Transverse colon (tissue), 4 donors: ENCODE results near the gene ITGA7. TPM values are rescaled to one million over a fixed set of nuclear protein-coding genes. Genes with fewer than 3 reads are reported as not detected.

ENCODE experiments used
- DNase-seq: peaks from one replicate; pipeline ENCODE4 v3.0.0-alpha.2; 2019
- H3K27ac ChIP-seq, 4 donors: fragments of 200-600 bp; sonication (generic); 2 replicates each; pipeline ENCODE4 v1.5.1; 2016 to 2018; ENCODE audit warnings: inconsistent platforms in 4 of 4
- H3K27me3 ChIP-seq: fragments of 200-600 bp; sonication (generic); 2 replicates; pipeline ENCODE4 v1.5.1; 2017; ENCODE audit warnings: inconsistent platforms
- H3K36me3 ChIP-seq, 4 donors: fragments of 200-600 bp; sonication (generic); 2 replicates each; pipeline ENCODE4 v1.5.1; 2017 to 2019; ENCODE audit warnings: inconsistent platforms in 4 of 4
- H3K4me1 ChIP-seq, 4 donors: fragments of 200-600 bp; sonication (generic); 2 replicates each; pipeline ENCODE4 v1.5.1; 2017 to 2020; ENCODE audit warnings: inconsistent platforms in 4 of 4
- H3K4me3 ChIP-seq, 4 donors: fragments of 200-600 bp; sonication (generic); 1 replicate in 1 of 4; 2 replicates in 3 of 4; pipeline versions ENCODE4 v1.5.1 to v1.6.1; 2017 to 2019; ENCODE audit warnings: inconsistent platforms in 4 of 4
- H3K9me3 ChIP-seq, 2 donors: fragments of 200-600 bp; sonication (generic); 2 replicates each; pipeline ENCODE4 v1.5.1; 2017 to 2019; ENCODE audit warnings: inconsistent platforms in 2 of 2
- EP300 ChIP-seq: sonication (generic); formaldehyde crosslinking; IDR thresholded peaks from one replicate; pipeline ENCODE4 v1.6.1; 2017; ENCODE audit warnings: antibody characterized with exemption, low read depth
- POLR2A ChIP-seq: fragments of 450-650 bp; IDR thresholded peaks from one replicate; pipeline ENCODE4 v1.6.1; 2016; ENCODE audit warnings: antibody characterized with exemption, mild to moderate bottlenecking, moderate library complexity
- POLR2AphosphoS5 ChIP-seq, 3 donors: sonication (generic); formaldehyde crosslinking; IDR thresholded peaks; one replicate each; pipeline ENCODE4 v1.6.1; 2016; ENCODE audit warnings: antibody characterized with exemption in 3 of 3
- WGBS, 2 donors: methylation state at CpG; one replicate each; pipeline ENCODE4 v1.1.5; 2018; ENCODE audit warnings: low coverage in 1 of 2; 5-methylcytosine and 5-hydroxymethylcytosine counted together
- in situ Hi-C, 4 donors: fragments of 200-750 bp; cut with MboI; loops; one replicate each; pipeline versions ENCODE4 v1.15.0 to v1.15.1; 2017; ENCODE audit warnings: low sequenced_read_pairs in 3 of 4, low pct_ligation_motif_present in 1 of 4, low pct_unique_long_range_greater_than_20kb in 1 of 4
- intact Hi-C: fragments of 100-400 bp; cut with DNase I; formaldehyde crosslinking; loops from one replicate; pipeline ENCODE4 v1.15.1; 2023; ENCODE audit warnings: low total_unique reads
- total RNA-seq, 4 donors: library from RNA; depleted of rRNA; stranded (reverse); fragments of >200 nt; gene quantifications; one replicate each; pipeline ENCODE4 v1.1.0, GENCODE V29; 2016
- TF ChIP-seq, protein P1 (sequence below), 5 experiments: fragments of 200-600 bp in 3 of 5; fragments of 450-650 bp in 2 of 5; sonication (generic) in 3 of 5; IDR thresholded peaks; 1 replicate in 2 of 5; 2 replicates in 3 of 5; pipeline ENCODE4 v1.5.1; 2016 to 2017; ENCODE audit warnings: antibody characterized with exemption in 5 of 5, inconsistent platforms in 3 of 5, mild to moderate bottlenecking in 2 of 5, moderate library complexity in 1 of 5

ITGA7 gene
- total RNA-seq, 4 donors from 2014 or later: 14.4 to 125 (median 23.6) TPM

DNA sequence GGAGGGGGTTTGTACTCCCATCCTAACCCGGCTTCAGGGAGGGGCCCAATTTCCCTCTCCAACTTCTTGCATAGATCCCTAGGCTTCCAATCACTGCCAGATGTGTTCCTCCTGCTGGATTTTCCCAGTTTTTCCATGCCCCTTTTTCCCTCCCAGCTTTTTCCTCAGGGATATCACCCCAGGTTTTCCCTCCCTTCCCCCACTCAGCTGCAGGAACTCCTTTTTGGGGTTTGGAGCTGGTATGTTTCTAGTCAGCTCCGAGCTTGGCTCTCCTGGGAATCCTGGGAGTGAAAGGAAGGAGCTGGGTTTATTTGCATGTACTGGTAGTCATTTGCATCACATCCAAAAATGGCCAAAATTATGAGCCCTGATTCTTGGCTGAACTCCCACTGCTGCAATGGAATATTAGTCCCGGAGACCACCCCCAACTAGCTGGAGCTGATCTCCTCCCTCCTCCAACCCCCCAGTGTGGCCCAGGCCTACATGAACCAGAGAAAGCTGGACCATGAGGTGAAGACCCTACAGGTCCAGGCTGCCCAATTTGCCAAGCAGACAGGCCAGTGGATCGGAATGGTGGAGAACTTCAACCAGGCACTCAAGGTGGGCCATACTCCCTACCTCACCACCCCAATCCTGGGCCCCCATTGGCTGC is 11.0 kb upstream of the ITGA7 start:
- Histone ChIP-seq H3K4me3 (peak overlapping the region in 1 of 4 donors; percentile 10), H3K27me3 (no peaks in the 10 kb centered on the region), H3K36me3 (no peaks in the 10 kb centered on the region), H3K4me1 (peaks cover 43 to 84% (median 68%) of the 10 kb centered on the region in 4 donors), H3K9me3 (no peaks in the 10 kb centered on the region), H3K27ac (peak overlapping the region; percentile 97 to 99 (median 99))
- DNase-seq: no peak
- WGBS, 2 donors: 64% methylated on average over 4 of the region's 4 CpGs; no CpG with 5 or more reads in 1 of the 2 donors
- intact Hi-C loops (no loop called here), in situ Hi-C loops (no loop called here)
- TF ChIP-seq POLR2A: no peak
- TF ChIP-seq, protein P1, sequence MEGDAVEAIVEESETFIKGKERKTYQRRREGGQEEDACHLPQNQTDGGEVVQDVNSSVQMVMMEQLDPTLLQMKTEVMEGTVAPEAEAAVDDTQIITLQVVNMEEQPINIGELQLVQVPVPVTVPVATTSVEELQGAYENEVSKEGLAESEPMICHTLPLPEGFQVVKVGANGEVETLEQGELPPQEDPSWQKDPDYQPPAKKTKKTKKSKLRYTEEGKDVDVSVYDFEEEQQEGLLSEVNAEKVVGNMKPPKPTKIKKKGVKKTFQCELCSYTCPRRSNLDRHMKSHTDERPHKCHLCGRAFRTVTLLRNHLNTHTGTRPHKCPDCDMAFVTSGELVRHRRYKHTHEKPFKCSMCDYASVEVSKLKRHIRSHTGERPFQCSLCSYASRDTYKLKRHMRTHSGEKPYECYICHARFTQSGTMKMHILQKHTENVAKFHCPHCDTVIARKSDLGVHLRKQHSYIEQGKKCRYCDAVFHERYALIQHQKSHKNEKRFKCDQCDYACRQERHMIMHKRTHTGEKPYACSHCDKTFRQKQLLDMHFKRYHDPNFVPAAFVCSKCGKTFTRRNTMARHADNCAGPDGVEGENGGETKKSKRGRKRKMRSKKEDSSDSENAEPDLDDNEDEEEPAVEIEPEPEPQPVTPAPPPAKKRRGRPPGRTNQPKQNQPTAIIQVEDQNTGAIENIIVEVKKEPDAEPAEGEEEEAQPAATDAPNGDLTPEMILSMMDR (IDR thresholded peaks at IDR 0.05): no peak
- no peak for TF ChIP-seq POLR2AphosphoS5 (IDR thresholded peaks at IDR 0.05)
- no peak for TF ChIP-seq EP300

DNA sequence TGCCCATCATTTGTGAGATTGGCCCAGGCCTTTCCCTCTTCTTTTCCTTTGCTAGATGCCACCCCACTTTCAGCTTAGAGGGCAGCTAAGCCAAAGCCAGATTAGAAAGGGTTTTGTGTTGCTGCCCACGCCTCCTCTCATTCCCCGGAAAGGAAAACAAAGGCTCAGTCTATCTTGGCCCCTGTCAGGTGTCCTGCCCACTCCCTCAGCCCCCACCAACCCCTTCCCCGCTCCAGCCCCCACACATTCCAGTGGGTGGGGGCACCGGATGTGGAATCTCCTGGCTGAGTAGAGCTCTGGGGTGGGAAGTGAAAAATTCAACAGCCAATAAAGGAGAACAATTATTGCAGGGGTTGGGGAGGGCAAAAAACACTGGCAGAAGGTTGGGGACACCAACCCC is 10.3 kb upstream of the ITGA7 start:
- in situ Hi-C loops: no loop called here

DNA sequence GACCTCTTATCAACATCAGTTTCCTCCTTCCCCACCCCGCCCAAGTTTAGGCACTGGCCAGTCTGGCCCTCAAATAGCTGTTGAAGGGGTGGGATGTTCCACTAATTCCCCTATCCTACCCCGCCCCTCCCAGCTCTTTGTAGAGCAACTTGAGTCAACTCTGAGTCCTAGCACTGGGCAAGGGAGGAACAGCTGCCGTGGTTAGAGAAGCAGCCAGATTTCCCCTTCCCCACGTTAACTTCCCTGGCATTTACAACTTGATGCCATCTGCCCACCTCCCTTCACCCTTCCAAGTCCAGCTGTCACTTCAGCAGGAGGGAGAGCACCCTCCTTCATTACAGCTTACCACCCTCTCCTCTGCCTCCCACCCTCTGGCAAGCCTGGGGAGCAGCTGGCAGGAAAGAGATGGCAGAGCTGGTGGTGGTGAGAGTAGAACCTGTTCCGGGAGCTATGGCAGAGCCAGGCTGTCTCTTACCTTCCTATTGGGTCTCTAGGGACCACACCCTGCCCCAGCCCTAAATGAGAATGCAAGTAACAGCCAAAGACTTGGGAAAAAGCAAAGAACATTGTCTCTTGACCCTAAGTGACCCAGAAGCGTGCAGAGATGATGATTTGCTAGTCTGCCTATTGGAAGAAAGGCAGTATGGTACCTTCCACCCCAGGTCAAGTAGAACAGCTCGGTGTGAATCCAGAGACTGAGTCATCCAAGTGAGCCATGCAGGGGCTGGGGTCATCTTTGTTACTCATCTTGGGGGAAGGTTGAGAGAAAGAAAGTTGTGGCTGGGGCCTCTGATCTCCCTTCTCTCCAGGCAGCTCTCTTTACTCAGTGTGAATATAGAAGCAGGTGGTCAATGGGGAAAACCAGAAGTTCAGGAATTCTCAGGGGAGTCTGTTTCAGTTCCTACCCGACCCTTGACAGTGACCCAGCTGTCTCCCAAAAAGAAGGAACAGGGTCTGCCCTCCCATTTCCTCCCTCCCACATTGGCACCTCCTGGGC is 9.6 kb upstream of the ITGA7 start:
- peak overlapping the region; percentile 97 to 99 (median 99) for H3K27ac ChIP-seq
- peaks cover 38 to 69% (median 59%) of the 10 kb centered on the region in 4 donors for H3K4me1 ChIP-seq
- H3K36me3 ChIP-seq: no peaks in the 10 kb centered on the region
- DNase-seq: peak; percentile 63
- intact Hi-C loops (no loop called here), in situ Hi-C loops (no loop called here)
- TF ChIP-seq EP300: no peak
- peak in 1 of 3 donors; percentile 39 for TF ChIP-seq POLR2AphosphoS5 (IDR thresholded peaks at IDR 0.05)
- TF ChIP-seq, protein P1 (IDR thresholded peaks at IDR 0.05): no peak
- TF ChIP-seq POLR2A: no peak
- no peaks in the 10 kb centered on the region for H3K9me3 ChIP-seq
- H3K4me3 ChIP-seq: peak overlapping the region; percentile 69 to 93 (median 80)
- H3K27me3 ChIP-seq: no peaks in the 10 kb centered on the region
- WGBS, 2 donors: 29% methylated on average over 8 of the region's 8 CpGs; no CpG with 5 or more reads in 1 of the 2 donors

More for the DNA sequence above, 10.3 kb upstream of the ITGA7 start:
- H3K36me3 ChIP-seq: no peaks in the 10 kb centered on the region
- peak overlapping the region in 1 of 4 donors; percentile 10 for H3K4me3 ChIP-seq
- TF ChIP-seq POLR2A (no peak), POLR2AphosphoS5 (IDR thresholded peaks at IDR 0.05) (no peak), EP300 (no peak)
- TF ChIP-seq, protein P1 (IDR thresholded peaks at IDR 0.05): no peak
- no peaks in the 10 kb centered on the region for H3K9me3 ChIP-seq
- WGBS, 2 donors: 25 to 29% methylated on average over 4 of the region's 4 CpGs
- no peak for DNase-seq
- H3K27ac ChIP-seq: peak overlapping the region; percentile 97 to 99 (median 99)
- peaks cover 38 to 76% (median 65%) of the 10 kb centered on the region in 4 donors for H3K4me1 ChIP-seq
- H3K27me3 ChIP-seq: no peaks in the 10 kb centered on the region
- intact Hi-C loops: no loop called here

DNA sequence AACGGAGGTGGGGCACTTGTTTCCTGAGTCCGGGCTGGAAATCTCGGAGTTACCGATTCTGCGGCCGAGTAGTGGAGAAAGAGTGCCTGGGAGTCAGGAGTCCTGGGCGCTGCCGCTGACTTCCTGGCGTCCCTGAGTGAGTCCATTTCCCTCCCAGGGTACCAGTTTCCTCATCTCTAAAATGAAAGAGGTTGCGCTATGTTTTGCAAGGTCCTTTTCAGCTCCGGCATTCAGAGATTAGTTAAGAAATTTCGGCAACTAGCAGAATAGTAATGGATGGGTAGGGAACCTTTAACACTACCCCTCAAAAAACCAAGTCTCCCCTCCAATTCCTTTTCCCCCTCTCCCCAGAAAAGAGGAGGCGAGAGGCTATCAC is 8.9 kb upstream of the ITGA7 start:
- peak overlapping the region; percentile 97 to 99 (median 99) for H3K27ac ChIP-seq
- DNase-seq: no peak
- H3K4me1 ChIP-seq: peaks cover 38 to 62% (median 52%) of the 10 kb centered on the region in 4 donors
- in situ Hi-C loops: no loop called here
- H3K36me3 ChIP-seq: no peaks in the 10 kb centered on the region
- H3K4me3 ChIP-seq: peak overlapping the region; percentile 69 to 93 (median 80)
- H3K9me3 ChIP-seq: no peaks in the 10 kb centered on the region
- WGBS, 2 donors: 4% methylated on average over 13 of the region's 13 CpGs; no CpG with 5 or more reads in 1 of the 2 donors
- H3K27me3 ChIP-seq: no peaks in the 10 kb centered on the region
- intact Hi-C loops: no loop called here
- TF ChIP-seq POLR2AphosphoS5 (IDR thresholded peaks at IDR 0.05) (no peak), POLR2A (no peak), EP300 (no peak)
- TF ChIP-seq, protein P1 (IDR thresholded peaks at IDR 0.05): no peak
